ENCODE results near the gene CCNK.

- TF ChIP-seq, protein P1, sequence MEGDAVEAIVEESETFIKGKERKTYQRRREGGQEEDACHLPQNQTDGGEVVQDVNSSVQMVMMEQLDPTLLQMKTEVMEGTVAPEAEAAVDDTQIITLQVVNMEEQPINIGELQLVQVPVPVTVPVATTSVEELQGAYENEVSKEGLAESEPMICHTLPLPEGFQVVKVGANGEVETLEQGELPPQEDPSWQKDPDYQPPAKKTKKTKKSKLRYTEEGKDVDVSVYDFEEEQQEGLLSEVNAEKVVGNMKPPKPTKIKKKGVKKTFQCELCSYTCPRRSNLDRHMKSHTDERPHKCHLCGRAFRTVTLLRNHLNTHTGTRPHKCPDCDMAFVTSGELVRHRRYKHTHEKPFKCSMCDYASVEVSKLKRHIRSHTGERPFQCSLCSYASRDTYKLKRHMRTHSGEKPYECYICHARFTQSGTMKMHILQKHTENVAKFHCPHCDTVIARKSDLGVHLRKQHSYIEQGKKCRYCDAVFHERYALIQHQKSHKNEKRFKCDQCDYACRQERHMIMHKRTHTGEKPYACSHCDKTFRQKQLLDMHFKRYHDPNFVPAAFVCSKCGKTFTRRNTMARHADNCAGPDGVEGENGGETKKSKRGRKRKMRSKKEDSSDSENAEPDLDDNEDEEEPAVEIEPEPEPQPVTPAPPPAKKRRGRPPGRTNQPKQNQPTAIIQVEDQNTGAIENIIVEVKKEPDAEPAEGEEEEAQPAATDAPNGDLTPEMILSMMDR (IDR thresholded peaks at IDR 0.05): no peak
- TF ChIP-seq POLR2A (IDR thresholded peaks at IDR 0.05): no peak
Observed at GRCh38 chr14:99462210-99462609, 19.0 kb upstream of the CCNK start.

Measured in transverse colon (tissue), 3 donors.